Measurements from ENCODE around the gene MED28.
A peak's percentile ranks its signal among the peaks of the same experiment; 100 is the strongest.
"Not testable (repeated sequence)": the region's sequence is repeated elsewhere in the genome, so short reads cannot be mapped to it uniquely, and the experiment has no call there.

Gene MED28

DNA sequence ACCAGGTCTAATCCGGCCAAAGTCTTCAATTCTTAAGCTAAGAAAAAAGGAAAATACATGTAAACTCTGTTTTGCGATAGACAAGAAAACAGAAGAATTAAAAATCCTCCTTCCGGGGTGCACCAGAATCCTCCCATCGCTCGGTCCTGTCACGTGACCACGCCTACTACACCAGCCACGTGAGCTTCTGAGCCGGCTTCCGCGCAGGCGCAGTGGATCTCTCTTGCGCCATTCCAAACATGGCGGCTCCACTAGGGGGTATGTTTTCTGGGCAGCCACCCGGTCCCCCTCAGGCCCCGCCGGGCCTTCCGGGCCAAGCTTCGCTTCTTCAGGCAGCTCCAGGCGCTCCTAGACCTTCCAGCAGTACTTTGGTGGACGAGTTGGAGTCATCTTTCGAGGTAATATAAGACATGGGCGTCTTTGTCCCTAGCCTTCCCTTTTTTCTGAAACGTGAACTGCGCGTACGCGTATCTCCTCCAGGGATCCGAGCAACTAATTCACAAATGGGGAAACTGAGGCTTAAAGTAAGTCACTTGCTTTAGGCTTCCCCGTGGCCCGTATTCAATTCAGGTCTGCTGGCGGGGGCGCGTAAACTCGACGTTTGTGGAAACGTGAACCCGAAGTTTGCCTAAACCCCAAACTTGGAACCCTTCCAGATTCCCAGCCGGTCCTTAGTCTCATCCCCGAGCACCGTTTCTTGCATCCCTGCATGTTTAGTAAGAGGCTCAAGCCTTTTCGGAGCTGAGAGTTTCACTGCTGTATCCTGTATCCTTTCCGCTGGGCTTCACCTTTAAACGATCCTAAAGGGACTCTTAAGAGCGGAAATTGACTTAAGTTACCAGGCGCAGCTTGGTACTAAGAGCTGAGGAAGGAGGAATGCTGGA lies at the start of gene MED28:
MED28 (plus strand) TSS at position 226 of the 884 bp plus-strand sequence; CDS start at position 240, 14 bp downstream.
- DNase-seq: peak; percentile 97

- DNase-seq: no peak
These were observed 48.6 kb upstream of the MED28 start for GRCh38 chr4:17565846-17566245.

- DNase-seq: no peak
These were observed 47.2 kb upstream of the MED28 start for GRCh38 chr4:17567271-17567670.

DNA sequence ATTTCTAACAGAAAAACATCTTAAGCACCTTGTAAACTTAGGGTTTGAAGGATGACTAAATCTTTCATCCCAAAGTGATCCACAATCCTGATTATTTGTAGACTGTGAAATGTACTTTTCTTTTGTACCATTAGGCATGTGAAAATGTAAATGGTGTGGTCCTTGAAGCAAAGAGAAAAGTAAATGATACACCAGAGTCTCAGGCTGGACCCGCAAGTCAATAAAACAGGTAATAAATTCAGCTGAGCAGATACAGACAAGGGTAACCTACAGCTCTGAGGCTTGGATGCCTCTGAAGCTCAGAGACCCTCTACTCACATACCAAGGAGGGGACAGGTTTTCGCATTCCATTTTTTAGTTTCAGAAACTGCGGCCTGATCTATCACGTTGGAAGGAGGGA lies 40.2 kb upstream of the MED28 start:
- DNase-seq: no peak

DNA sequence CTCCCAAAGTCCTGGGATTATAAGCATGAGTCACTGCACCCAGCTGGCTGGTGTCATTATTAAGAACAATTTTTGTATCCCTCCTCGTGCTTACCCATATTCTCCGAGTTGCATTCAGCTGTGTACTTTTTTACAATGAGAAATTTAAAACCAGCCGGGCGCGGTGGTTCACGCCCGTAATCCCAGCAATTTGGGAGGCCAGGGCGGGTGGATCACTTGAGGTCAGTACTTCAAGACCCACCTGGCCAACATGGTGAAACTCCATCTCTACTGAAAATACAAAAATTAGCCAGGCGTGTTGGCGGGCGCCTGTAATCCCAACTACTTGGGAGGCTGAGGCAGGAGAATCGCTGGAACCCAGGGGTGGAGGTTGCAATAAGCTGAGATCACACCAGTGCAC lies 39.3 kb upstream of the MED28 start:
- not testable (repeated sequence) for DNase-seq

DNA sequence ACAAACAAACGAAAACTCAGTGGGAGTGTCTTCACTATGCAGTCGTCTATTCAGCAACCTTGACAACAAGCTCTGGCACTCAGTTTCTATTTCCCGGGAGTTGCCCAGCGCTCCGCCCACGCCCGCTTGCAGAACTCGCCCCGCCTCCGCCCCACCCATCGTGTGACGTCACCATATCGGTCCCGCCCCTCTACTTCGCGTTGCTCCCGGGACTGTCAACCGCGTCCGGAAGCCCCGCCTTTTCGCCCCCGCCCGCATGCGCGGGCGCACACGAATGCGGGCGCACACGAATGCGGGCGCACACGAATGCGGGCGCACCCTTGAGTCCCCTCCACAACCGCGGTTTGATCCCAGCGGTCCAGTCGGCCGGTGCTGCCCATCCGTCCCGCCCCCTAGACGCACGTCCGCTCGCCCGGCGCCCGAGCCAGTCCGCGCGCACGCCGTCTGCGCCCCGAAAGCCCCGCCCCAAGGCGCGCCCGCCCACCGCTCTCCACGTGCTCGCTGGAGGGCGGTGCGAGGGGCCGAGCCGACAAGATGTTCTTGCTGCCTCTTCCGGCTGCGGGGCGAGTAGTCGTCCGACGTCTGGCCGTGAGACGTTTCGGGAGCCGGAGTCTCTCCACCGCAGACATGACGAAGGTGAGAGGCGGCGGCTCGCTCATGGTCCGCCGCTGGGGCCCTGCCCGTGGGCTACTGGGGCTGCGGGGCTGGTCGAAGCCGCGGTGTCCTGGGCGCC lies 37.3 kb upstream of the MED28 start, which contains the start of gene LAP3:
LAP3 (plus strand) TSS at position 267 of the 733 bp plus-strand sequence; CDS start at position 535, 268 bp downstream.
- peak; percentile 98 for DNase-seq

DNA sequence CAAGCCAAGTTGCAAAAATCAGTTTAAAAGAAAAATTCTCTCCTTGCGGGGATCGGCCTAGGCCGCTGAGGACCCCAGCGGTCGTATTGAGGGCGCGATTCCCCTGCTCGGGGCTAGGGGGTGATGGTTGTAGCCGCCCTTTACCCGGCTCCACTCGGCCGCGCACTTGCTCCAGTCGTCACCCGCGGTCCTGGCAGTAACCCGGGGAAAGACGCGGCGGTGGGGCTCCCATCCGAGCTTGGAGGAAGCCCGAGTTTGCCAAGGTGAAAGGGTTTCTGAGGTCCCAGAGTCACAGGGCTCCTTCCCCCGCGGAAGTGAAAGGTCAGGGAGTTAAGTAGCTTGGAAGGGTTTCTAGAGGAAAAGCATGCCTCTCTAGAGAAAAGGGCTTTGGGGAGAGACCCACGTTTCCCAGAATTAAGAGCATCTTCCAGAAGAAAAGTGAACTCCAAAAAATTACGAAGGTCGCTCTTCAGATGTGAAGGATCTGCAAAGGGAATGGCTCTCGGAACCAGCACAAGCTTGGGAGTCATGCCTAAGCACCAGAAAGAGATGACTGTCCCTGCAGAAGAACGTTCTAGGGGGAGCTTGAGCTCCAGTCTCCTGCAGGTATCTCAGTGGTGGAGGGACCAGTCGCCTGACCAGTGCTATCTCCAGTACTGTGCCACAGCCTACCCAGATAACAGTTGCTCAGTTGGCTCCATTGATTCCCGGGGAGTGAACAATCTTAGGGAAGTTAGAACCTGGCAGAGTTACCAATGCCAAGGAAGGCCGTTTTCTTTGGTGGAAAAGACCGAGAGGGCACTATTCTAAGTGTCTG lies 36.6 kb upstream of the MED28 start:
- peak; percentile 46 for DNase-seq

- DNase-seq: peak; percentile 73
These were observed 36.0 kb upstream of the MED28 start for GRCh38 chr4:17578482-17578891.

DNA sequence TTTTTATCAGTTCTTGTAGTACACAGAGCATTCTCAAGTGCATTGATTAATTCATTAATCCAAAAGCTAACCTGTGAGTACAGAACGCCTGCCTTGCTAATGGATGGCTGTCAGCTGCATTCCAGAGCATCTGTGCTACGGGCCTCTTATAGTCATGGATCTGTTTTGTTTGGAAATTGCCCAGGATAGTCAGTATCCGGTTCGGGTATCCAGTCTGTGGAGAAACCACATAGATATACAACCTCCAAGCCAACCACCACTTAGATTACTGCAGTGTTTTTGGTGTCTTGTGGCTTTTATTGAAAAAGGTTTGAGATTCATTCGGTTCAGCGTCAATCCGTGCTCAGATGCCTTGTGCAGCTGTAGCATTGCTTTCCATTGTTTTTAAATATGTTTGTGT lies 33.5 kb upstream of the MED28 start:
- DNase-seq: no peak

DNA sequence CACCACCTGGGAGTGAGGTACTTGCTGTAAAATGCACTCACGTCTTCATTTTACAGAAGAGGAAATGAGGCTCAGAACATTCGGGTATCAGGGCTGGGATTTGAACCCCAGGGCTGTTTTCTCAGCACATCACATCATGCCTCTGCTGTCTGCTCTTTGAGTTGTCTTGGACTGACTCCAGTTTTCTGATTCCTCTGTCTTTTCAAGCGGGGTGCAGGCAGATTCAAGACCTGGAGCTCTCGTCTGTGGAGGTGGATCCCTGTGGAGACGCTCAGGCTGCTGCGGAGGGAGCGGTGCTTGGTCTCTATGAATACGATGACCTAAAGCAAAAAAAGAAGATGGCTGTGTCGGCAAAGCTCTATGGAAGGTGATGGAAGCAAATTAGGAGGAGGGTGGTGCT lies 31.2 kb upstream of the MED28 start:
- no peak for DNase-seq

DNA sequence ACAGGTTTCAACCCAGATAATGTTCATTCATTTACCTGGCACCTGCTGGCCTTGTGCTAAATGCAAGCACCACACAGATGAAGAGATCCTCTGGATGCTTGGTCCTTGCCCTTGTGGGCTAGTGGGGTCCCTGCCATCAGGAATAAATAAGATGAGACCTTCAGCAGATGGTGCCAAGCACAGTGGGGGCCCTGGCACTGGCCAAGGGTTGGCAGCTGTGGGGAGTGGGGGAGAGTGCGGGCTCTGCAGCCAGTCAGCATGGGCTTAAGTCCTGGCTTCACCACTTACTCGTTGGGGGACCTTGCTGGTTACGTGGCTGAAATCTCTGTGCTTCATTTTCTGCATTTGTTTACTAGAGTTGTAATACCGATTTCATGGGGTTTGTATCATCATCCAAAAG lies 30.5 kb upstream of the MED28 start:
- no peak for DNase-seq

GRCh38 chr4:17584521-17585213 lies 29.8 kb upstream of the MED28 start:
- DNase-seq: no peak

GRCh38 chr4:17587094-17587822 lies 27.2 kb upstream of the MED28 start:
- DNase-seq: no peak

DNA sequence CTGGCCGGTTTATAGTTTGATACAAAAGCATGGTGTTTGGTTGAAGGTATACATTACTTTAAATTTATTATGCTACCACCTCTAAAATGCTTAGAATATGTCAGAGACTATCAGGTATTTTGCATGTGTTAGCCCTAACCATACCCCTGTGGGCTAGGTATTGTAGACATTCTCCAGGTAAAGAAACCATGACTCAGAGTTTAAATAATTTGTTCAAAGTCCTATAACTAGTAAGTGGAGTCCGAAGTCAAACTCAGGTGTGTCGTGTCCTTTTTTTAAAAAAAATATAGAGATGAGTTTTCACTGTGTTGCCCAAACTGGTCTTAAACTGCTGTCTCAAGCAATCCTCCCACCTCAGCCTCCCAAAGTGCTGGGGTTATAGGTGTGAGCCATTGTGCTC lies 25.1 kb upstream of the MED28 start:
- no peak for DNase-seq

DNA sequence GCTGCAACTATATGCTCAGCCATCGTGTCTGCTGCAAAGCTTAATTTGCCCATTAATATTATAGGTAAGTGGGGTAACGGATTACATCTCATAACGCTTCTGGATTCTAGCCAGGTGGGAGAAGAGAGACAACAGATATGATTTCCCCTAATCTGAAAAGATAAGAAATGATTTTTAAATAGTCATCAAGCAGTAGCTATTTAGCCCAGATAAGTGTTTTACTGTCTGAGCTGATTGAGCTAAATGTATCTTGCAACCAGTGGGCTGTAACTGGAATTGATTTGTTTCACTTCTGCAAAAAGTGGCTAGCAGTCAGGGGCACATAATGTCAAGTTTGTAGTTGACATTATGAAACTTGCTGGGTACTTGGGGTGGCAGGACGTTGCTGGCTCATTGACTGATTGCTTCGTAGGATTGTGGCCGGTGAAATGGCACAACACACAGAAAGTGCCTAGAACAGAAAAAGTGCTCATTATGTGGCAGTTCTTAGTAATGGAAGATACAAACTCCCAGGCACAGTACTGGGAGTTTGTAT lies 18.9 kb upstream of the MED28 start:
- peak; percentile 87 for DNase-seq

GRCh38 chr4:17597517-17597916 lies 16.9 kb upstream of the MED28 start:
- no peak for DNase-seq

- DNase-seq: no peak
These were observed 14.6 kb upstream of the MED28 start for GRCh38 chr4:17599826-17600225.

GRCh38 chr4:17605236-17605635 lies 9.2 kb upstream of the MED28 start:
- DNase-seq: no peak

DNA sequence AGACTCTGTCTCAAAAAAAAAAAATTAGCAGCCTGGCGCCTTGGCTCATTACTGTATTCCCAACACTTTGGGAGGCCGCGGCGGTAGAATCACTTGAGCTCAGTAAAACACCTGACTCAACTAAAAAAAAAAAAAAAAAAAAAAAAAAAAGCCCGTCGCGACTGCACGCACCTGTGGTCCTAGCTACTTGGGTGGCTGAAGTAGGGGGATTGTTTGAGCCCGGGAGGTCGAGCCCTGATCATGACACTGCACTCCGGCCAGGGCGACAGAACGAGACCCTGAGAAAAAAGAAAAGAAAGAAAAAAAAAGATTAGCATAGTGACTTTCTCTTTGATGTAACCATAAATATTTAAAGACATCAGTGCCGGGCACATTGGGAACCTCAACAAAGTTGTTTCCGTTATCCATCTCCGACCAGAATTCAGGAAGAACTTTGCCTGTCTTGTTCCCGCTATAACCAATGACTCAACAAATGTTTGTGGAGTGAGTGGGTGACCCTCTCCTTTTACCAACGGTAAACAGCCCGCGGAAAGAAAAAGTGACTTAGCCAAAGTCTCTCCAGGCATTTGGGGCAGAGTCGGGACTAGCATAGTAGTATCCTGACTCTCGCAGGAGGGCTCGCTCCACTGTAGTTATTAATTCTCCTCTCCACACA lies 553 bp upstream of the MED28 start:
- peak; percentile 68 for DNase-seq

DNA sequence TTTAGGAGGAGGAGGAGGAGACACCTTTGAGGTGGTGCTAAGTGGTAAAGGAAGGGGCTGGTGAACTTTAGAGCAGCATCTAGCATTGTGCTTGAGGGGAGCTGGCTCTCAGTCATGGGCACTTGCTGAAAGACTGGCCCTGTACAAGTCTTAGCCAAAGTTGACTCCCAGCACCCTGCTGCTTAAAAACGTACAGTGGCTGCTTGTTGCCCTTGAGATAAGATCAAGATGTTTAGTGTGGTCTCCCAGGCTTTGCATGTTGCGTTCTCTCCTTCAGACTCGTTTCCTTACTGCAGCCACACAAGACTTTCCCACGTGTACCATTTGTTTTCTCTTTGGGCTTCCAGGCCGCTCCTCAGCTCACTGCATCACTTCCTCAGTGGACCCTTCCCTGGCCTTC lies 1.8 kb downstream of the MED28 start:
- no peak for DNase-seq

GRCh38 chr4:17618926-17619325 lies 4.5 kb downstream of the MED28 start:
- no peak for DNase-seq
